ENCODE measurements around the gene NHSL1. TPM values are rescaled to one million over a fixed set of nuclear protein-coding genes. Genes with fewer than 3 reads are reported as not detected.

Gene NHSL1
- total and polyA plus RNA-seq, 4 donors: 6.6 to 33.0 (median 20.7) TPM

GRCh38 chr6:138372711-138373463 lies 126.4 kb downstream of the NHSL1 start:
- no peak for DNase-seq (ENCODE audit: low spot score)
- TF ChIP-seq ZBTB33 (IDR thresholded peaks at IDR 0.05) (no peak), NR2F2 (IDR thresholded peaks at IDR 0.05) (no peak), HNF4A (conservative IDR thresholded peaks at IDR 0.05) (no peak), TAF1 (conservative IDR thresholded peaks at IDR 0.05) (no peak), JUND (IDR thresholded peaks at IDR 0.05) (peak; percentile 51 to 79), FOXA2 (IDR thresholded peaks at IDR 0.05) (no peak), RXRA (IDR thresholded peaks at IDR 0.05) (no peak), FOXA1 (IDR thresholded peaks at IDR 0.05) (no peak), RAD21 (IDR thresholded peaks at IDR 0.05) (peak; percentile 38 to 54), HNF4G (IDR thresholded peaks at IDR 0.05) (no peak), YY1 (IDR thresholded peaks at IDR 0.05) (no peak), REST (IDR thresholded peaks at IDR 0.05) (no peak), SP1 (IDR thresholded peaks at IDR 0.05) (no peak), EGR1 (IDR thresholded peaks at IDR 0.05; ENCODE audit: low read depth in 2 of 2) (no peak), GABPA (IDR thresholded peaks at IDR 0.05 in 1 of 2, conservative IDR thresholded peaks at IDR 0.05 in 1 of 2) (no peak)
- TF ChIP-seq, protein P1, sequence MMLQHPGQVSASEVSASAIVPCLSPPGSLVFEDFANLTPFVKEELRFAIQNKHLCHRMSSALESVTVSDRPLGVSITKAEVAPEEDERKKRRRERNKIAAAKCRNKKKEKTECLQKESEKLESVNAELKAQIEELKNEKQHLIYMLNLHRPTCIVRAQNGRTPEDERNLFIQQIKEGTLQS (IDR thresholded peaks at IDR 0.05): no peak
- TF ChIP-seq, protein P2, sequence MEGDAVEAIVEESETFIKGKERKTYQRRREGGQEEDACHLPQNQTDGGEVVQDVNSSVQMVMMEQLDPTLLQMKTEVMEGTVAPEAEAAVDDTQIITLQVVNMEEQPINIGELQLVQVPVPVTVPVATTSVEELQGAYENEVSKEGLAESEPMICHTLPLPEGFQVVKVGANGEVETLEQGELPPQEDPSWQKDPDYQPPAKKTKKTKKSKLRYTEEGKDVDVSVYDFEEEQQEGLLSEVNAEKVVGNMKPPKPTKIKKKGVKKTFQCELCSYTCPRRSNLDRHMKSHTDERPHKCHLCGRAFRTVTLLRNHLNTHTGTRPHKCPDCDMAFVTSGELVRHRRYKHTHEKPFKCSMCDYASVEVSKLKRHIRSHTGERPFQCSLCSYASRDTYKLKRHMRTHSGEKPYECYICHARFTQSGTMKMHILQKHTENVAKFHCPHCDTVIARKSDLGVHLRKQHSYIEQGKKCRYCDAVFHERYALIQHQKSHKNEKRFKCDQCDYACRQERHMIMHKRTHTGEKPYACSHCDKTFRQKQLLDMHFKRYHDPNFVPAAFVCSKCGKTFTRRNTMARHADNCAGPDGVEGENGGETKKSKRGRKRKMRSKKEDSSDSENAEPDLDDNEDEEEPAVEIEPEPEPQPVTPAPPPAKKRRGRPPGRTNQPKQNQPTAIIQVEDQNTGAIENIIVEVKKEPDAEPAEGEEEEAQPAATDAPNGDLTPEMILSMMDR (IDR thresholded peaks at IDR 0.05; ENCODE audit: low read depth, low read length, missing input control): peak; percentile 34
- TF ChIP-seq, protein P3, sequence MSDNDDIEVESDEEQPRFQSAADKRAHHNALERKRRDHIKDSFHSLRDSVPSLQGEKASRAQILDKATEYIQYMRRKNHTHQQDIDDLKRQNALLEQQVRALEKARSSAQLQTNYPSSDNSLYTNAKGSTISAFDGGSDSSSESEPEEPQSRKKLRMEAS (IDR thresholded peaks at IDR 0.05): no peak
- H3K9ac ChIP-seq (ENCODE audit: low read depth in 1 of 2, low read length in 2 of 2): no peak overlapping the region
- H3K27me3 ChIP-seq (ENCODE audit: control insufficient read depth in 4 of 4, insufficient read depth in 4 of 4, low read length in 3 of 4): no peaks in the 10 kb centered on the region
- H3K4me3 ChIP-seq (ENCODE audit: low read depth in 1 of 3, low read length in 3 of 3): no peak overlapping the region
- H3K27ac ChIP-seq (ENCODE audit: low read depth in 1 of 2, low read length in 2 of 2): no peak overlapping the region
- no peaks in the 10 kb centered on the region for H3K9me3 ChIP-seq (ENCODE audit: control insufficient read depth in 4 of 4, low read length in 3 of 4)
- peaks cover 4 to 16% (median 9%) of the 10 kb centered on the region in 4 donors for H3K4me1 ChIP-seq (ENCODE audit: control insufficient read depth in 4 of 4, insufficient read depth in 4 of 4, low read length in 3 of 4)
- H3K36me3 ChIP-seq (ENCODE audit: control insufficient read depth in 4 of 4, insufficient read depth in 3 of 4, low read depth in 1 of 4, low read length in 3 of 4): no peaks in the 10 kb centered on the region

Small RNAs within 50 kb of the gene (small RNA-seq; reads per million reads assigned to genes)
- gene AL031003.1: not detected
- not detected for gene AL391669.1
- 0.29 reads per million, percentile 25 among the genes with 10 or more reads in this experiment for gene MIR3145

Other genes with a start within 250 kb of the NHSL1 start
- gene SMIM28, start 121.6 kb downstream of the NHSL1 start, total RNA-seq: not detected
- not detected for gene SMIM28, start 121.6 kb downstream of the NHSL1 start, polyA plus RNA-seq
- gene HEBP2, start 95.3 kb downstream of the NHSL1 start, total RNA-seq: 10 to 100 TPM in 1 of 2 donors, 1 to 10 TPM in 1; 5.6 to 12.0 TPM
- gene HEBP2, start 95.3 kb downstream of the NHSL1 start, polyA plus RNA-seq: 10 to 100 TPM; 21.7 to 58.0 TPM

Measured in liver (tissue), 10 donors.